Mucosa of rectum (tissue), 2 donors: Measurements from ENCODE around the gene RFX8.
"Not testable (repeated sequence)": the region's sequence is repeated elsewhere in the genome, so short reads cannot be mapped to it uniquely, and the experiment has no call there.

ENCODE experiments used
- H3K27ac ChIP-seq, 2 donors: one replicate each; pipeline ENCODE4 v1.7.0; 2013; ENCODE audit warnings: inconsistent platforms in 2 of 2, low read depth in 2 of 2, low read length in 2 of 2
- H3K27me3 ChIP-seq, 2 donors: one replicate each; pipeline ENCODE4 v1.7.0; 2013; ENCODE audit warnings: low read length in 2 of 2; ENCODE audit not compliant: control insufficient read depth in 2 of 2, insufficient read depth in 2 of 2
- H3K36me3 ChIP-seq, 2 donors: one replicate each; pipeline ENCODE4 v1.7.0; 2013; ENCODE audit warnings: low read length in 2 of 2; ENCODE audit not compliant: control insufficient read depth in 2 of 2, insufficient read depth in 2 of 2
- H3K4me1 ChIP-seq, 2 donors: one replicate each; pipeline ENCODE4 v1.7.0; 2013; ENCODE audit warnings: low read length in 2 of 2, mild to moderate bottlenecking in 1 of 2; ENCODE audit not compliant: control insufficient read depth in 2 of 2, insufficient read depth in 2 of 2
- H3K4me3 ChIP-seq, 2 donors: one replicate each; pipeline ENCODE4 v1.7.0; 2013; ENCODE audit warnings: low read length in 2 of 2
- H3K9ac ChIP-seq, 2 donors: one replicate each; pipeline ENCODE4 v1.7.0; 2013; ENCODE audit warnings: low read length in 2 of 2, low read depth in 1 of 2, mild to moderate bottlenecking in 1 of 2
- H3K9me3 ChIP-seq, 2 donors: one replicate each; pipeline ENCODE4 v1.7.0; 2013; ENCODE audit warnings: low read length in 2 of 2; ENCODE audit not compliant: control insufficient read depth in 2 of 2
- donor health status: healthy.
- donor health status: Normal muscosa, but diverticular disease.

RFX8 gene

DNA sequence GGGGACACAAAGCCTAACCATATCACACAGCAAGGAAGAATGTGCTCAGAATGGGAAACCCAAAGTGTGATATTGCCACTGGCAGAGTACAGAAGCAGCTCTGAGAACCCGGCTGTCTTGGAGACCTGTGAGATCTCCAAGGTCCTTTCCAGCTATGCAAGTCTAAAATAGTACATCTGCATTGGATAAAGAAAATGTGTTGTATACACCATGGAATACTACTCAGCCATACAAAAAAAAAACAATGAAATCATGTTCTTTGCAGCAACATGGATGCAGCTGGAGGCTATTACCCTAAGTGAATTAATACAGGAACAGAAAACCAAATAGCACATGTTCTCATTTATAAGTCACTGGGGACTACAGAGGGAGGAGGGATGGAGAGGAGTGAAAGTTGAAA is 36.5 kb upstream of the RFX8 start:
- H3K27me3 ChIP-seq: no peaks in the 10 kb centered on the region
- no peak overlapping the region for H3K27ac ChIP-seq
- H3K4me3 ChIP-seq: no peak overlapping the region
- H3K36me3 ChIP-seq: no peaks in the 10 kb centered on the region
- H3K9me3 ChIP-seq: no peaks in the 10 kb centered on the region
- no peaks in the 10 kb centered on the region for H3K4me1 ChIP-seq
- H3K9ac ChIP-seq: no peak overlapping the region

DNA sequence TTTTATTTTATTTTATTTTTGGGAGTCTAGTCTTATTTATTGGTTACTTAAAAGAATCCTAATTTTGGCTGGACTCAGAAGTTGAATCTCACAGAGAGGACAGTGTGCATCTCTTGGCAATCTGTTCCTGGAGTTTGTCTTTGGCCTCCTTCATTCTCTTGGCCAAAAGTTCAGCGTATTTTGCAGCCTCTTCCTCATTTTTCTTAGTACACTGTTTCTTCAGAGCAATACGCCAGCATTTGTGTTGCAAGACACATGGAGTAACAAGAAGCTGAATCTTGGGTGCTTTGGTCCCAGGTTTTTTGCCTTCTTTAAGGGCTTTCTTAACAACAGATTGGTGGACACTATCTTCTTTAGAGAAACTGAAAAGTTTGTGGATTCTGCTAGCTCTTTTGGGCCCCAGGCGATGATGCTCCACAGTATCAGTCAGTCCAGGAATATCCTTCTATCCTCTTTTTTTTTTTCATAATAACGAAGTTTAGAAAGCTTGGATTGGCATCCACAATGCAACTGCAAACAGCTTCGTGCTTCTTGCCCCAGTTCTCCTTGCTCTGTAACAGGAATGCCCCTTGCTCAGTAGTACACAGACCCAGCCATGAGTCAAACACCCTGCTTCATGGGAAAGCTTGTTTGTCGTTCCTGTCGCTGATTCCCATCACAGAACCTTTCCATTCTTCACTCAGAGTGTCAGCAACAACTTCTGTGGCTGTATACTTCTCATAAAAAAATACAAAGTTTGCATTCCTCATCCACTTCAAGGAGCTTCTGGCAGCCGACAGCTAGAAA is 34.8 kb upstream of the RFX8 start:
- Histone ChIP-seq H3K27ac (no peak overlapping the region), H3K9ac (no peak overlapping the region), H3K27me3 (no peaks in the 10 kb centered on the region), H3K9me3 (no peaks in the 10 kb centered on the region), H3K4me3 (no peak overlapping the region), H3K36me3 (no peaks in the 10 kb centered on the region), H3K4me1 (no peaks in the 10 kb centered on the region)

DNA sequence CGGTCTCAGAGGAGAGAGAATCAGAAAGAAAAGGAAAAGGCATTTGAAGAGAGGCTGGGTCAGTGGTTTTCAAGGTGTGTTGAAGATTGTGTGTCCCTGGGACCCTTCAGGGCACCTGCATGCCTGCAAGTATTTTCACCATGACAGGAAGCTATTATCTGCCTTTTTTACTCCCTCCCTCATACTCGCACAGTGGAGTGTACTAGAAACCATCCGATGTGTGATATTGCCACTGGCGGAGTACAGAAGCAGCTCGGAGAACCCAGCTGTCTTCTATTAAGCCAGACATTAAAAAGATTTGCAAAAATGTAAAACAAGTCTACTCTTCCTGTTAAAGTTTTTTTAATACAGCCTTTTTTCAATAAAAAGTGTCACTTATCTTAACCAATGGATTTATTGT is 33.7 kb upstream of the RFX8 start:
- Histone ChIP-seq H3K9ac (no peak overlapping the region), H3K4me1 (no peaks in the 10 kb centered on the region), H3K27ac (no peak overlapping the region), H3K4me3 (no peak overlapping the region), H3K27me3 (no peaks in the 10 kb centered on the region), H3K9me3 (no peaks in the 10 kb centered on the region), H3K36me3 (no peaks in the 10 kb centered on the region)

DNA sequence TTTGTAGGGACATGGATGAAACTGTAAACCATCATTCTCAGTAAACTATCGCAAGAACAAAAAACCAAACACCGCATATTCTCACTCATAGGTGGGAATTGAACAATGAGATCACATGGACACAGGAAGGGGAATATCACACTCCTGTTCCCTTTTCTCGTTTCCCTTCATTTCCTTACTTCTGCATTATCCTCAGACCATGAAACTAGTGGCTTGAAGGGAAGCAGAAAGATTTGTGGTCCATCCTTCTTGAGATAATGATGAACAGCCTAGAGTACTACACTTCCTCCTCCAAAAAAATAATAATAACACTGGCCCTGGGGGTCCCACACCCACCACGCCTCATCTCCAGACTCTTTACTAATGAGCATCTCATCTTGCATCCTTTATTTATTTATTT is 30.4 kb upstream of the RFX8 start:
- H3K27me3 ChIP-seq, H3K4me3 ChIP-seq, H3K4me1 ChIP-seq, H3K36me3 ChIP-seq, H3K9me3 ChIP-seq, H3K9ac ChIP-seq, H3K27ac ChIP-seq: not testable (repeated sequence)

DNA sequence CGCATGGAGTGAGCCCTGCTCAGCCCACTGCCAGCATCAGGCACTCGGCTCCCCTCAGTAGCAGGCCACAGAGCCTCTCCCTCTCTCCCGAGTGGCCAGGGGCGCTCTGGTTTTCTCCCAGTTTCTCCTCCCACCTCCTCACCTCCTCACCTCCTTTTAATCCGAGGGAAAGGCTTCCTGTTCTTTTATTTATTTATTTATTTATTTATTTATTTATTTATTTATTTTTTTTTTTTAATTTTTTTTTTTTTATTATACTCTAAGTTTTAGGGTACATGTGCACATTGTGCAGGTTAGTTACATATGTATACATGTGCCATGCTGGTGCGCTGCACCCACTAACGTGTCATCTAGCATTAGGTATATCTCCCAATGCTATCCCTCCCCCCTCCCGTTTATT is 29.8 kb upstream of the RFX8 start:
- H3K4me1 ChIP-seq, H3K36me3 ChIP-seq, H3K27ac ChIP-seq: not testable (repeated sequence)

DNA sequence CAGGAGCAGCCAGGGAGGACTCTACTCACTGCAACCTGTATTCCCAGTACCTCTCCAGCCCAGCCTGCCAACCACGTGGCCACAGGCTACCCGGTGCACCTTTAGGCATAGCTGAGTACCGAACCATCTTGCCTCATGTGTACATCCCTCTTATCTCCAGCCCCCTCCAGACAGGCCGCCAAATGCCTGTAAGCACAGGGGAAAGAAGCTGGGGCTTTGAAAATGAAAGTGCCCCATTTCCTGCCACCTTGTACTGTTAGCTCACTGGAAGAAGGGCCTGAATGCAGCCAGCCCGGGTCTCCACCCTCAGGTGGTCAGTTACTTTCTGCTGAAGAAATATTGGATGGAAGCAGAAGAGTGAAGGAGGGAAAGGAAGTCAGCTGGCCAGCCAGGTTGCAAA is 27.2 kb upstream of the RFX8 start:
- Histone ChIP-seq H3K4me3 (no peak overlapping the region), H3K4me1 (no peaks in the 10 kb centered on the region), H3K9me3 (no peaks in the 10 kb centered on the region), H3K36me3 (no peaks in the 10 kb centered on the region), H3K9ac (no peak overlapping the region), H3K27me3 (no peaks in the 10 kb centered on the region), H3K27ac (no peak overlapping the region)

More for the DNA sequence above, 29.8 kb upstream of the RFX8 start:
- not testable (repeated sequence) for H3K4me3 ChIP-seq, H3K9ac ChIP-seq, H3K27me3 ChIP-seq, H3K9me3 ChIP-seq

DNA sequence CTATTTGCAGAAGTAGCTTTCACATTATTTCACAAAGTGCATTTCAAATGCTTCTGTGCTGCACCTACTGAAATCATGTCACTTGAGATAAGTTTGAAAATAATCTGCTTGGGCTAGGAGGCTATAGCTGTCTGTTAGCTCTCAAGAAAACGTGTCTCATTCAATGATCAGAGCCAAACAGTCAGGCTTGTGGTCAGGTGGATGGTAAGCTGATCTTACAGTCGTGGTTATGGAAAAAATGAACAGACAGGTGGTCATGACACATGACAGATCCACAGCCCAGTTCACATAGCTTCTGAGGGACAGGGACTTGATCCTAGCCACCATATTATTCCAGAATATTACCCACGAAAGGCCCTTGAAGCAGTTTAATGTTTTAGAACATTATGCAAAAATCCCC is 26.5 kb upstream of the RFX8 start:
- Histone ChIP-seq H3K27me3 (no peaks in the 10 kb centered on the region), H3K9ac (no peak overlapping the region), H3K4me1 (no peaks in the 10 kb centered on the region), H3K4me3 (no peak overlapping the region), H3K36me3 (no peaks in the 10 kb centered on the region), H3K9me3 (no peaks in the 10 kb centered on the region), H3K27ac (no peak overlapping the region)

DNA sequence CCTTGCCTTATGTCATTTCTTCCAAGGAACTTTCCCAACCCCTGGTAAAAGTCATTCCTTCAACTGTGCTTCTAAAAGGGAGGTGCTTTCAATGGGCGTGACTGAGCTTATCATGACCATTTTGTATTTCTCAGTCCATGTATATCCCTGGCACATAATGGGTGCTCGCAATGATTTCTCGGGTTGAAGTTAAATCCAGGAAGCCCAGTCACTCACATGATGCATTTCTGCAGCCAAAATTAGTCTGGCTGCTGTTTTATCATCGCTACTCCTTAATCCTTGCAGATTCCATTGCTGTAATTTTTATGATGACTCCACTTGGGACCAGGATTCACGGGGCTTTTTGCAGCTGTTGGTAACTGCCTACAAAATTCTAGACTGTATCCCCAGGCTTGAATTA is 25.9 kb upstream of the RFX8 start:
- no peak overlapping the region for H3K9ac ChIP-seq
- H3K4me3 ChIP-seq: no peak overlapping the region
- H3K27ac ChIP-seq: no peak overlapping the region

DNA sequence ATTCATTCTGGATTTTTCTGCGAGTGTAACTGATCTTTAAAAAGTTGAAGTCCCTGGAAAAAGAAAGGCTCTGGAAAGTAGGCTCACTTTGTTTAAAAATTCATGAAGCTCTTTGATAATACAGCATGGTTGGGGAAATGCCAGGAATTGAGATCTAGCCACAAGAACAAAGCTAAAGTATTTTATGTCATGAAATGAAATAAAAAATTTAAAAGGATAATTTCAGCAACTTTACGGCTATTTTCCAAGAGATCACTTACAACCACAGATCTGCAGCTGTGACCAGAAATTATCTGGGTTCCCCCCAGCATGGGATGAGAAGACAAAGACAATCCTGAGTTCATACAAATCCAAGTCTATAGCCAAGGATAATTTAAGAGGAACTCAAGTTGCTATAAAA is 25.3 kb upstream of the RFX8 start:
- Histone ChIP-seq H3K36me3 (no peaks in the 10 kb centered on the region), H3K9me3 (no peaks in the 10 kb centered on the region), H3K4me1 (no peaks in the 10 kb centered on the region), H3K4me3 (no peak overlapping the region), H3K27ac (no peak overlapping the region), H3K9ac (no peak overlapping the region), H3K27me3 (no peaks in the 10 kb centered on the region)

More for the DNA sequence above, 25.9 kb upstream of the RFX8 start:
- no peaks in the 10 kb centered on the region for H3K36me3 ChIP-seq
- H3K4me1 ChIP-seq: no peaks in the 10 kb centered on the region
- no peaks in the 10 kb centered on the region for H3K9me3 ChIP-seq
- no peaks in the 10 kb centered on the region for H3K27me3 ChIP-seq

DNA sequence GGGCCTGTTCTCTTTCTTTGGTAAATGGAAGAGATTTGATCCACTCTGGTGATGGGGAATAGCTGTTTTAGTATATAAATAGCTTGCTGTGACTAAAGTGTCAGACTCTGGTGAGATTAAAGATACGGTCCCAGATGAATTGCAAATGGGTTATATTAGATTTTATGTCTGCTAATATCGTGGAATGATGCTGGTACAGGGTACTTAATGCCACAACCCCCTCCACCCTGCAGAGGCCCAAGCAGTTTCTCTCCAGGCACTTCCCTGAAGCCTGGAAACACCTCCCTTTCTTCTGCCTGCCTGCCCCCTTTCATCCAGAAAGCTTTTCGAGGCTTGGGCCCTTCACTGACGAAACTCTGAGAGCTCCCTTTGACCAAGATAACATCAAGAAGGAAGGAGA is 21.4 kb upstream of the RFX8 start:
- Histone ChIP-seq H3K27ac (no peak overlapping the region), H3K9ac (no peak overlapping the region), H3K4me3 (no peak overlapping the region), H3K27me3 (no peaks in the 10 kb centered on the region), H3K36me3 (no peaks in the 10 kb centered on the region), H3K9me3 (no peaks in the 10 kb centered on the region), H3K4me1 (no peaks in the 10 kb centered on the region)
